NOMO-1 (cell line): ENCODE data around the gene ABCC6.
"Not testable (repeated sequence)": the region's sequence is repeated elsewhere in the genome, so short reads cannot be mapped to it uniquely, and the experiment has no call there.

Source experiments
- DNase-seq, 2 experiments: peaks; one replicate each; lab custom pipeline; 2025; ENCODE audit not compliant: unreplicated experiment in 2 of 2; lab: John Stamatoyannopoulos, UW

Gene ABCC6

GRCh38 chr16:16163571-16163970, 59.7 kb downstream of the ABCC6 start:
- no peak for DNase-seq

GRCh38 chr16:16163109-16163508, 60.2 kb downstream of the ABCC6 start:
- DNase-seq: no peak

DNA sequence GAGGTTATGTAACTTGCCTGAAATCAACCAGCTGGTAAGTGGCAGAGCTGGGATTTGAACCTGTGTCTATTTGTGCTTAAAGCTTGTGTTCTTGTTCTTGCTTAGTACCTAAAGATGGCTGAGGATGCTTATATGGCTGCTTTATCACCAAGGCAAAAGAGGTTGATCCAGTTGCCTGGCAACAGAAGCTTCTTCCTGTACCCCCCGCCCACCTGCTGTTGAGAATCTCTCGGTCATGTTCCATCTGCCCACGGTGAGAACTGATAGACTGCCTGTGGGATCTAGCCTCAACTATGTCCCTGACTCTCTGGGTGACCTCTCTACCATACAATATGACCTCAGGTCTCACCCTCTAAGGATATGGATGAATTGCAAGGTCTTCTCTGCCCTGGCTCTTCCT, 60.7 kb downstream of the ABCC6 start:
- no peak for DNase-seq

- DNase-seq: not testable (repeated sequence)
These were observed 61.5 kb downstream of the ABCC6 start for GRCh38 chr16:16161840-16162239.

- no peak for DNase-seq
These were observed 62.0 kb downstream of the ABCC6 start for GRCh38 chr16:16161319-16161718.

GRCh38 chr16:16159662-16160061, 63.6 kb downstream of the ABCC6 start:
- no peak for DNase-seq

DNA sequence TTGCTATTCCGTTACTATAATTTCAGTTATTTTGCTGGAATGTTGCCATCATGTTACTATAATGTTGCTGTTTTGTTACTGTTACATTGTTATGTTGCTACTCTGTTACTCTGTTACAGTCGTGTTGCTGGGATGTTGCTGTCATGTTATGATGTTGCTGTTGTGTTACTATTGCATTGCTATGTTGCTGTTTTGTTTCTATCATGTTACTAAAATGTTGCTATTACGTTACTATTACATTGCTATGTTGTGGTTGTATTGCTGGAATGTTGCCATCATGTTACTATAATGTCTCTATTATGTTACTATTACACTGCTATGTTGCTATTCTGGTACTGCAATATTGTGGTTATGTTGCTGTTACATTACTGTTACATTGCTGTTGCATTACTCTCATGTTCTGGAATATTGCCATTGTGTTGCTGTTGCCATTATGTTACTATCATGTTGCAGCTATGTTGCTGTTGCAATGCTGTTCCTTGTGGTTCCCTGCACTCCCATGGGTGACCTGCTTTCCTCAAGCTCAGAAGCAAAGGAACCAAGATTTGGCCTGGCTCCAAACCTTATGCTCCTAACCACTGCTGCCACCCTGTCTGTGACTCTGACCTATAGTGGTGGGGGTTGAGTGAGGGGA, 64.4 kb downstream of the ABCC6 start:
- no peak for DNase-seq

- DNase-seq: no peak
These were observed 65.1 kb downstream of the ABCC6 start for GRCh38 chr16:16158082-16158658.

DNA sequence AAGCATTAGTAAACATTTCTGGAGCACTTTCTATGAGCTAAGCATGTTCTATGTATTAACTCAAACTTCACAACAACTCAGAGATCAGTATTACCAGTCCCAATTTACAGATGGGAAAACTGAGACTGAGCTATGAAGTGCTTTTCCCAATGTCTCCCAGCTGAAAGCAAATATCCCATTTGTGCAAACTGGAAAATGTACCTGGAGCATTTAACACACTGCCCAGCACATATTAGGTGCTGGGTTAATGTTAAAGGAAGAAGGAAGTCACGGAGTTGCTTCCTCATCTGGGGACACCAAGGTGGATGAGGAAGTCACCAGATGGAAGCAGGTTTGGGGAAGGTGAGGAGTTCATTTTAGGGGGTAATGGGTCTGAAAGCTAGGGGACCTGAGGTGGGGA, 66.1 kb downstream of the ABCC6 start:
- DNase-seq: peak in 1 of 2 experiments; percentile 1

- DNase-seq: no peak
These were observed 68.1 kb downstream of the ABCC6 start for GRCh38 chr16:16155234-16155633.

GRCh38 chr16:16154281-16154951, 68.9 kb downstream of the ABCC6 start:
- DNase-seq: no peak

GRCh38 chr16:16153000-16153399, 70.3 kb downstream of the ABCC6 start:
- DNase-seq: not testable (repeated sequence)

GRCh38 chr16:16151315-16151714, 72.0 kb downstream of the ABCC6 start:
- DNase-seq: no peak

DNA sequence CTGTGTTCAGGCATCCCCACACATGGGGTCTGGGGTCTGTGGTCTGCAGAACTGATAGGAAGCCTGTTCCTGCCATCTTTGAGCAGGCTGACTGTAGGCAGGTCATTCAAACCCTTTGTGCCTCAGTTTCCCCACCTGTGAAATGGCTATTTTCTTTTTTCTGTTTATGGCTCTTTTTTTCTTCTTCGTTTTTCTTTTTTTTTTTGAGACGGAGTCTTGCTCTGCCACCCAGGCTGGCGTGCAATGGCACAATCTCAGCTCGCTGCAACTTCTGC, 72.5 kb downstream of the ABCC6 start:
- DNase-seq: no peak

GRCh38 chr16:16150117-16150877, 73.0 kb downstream of the ABCC6 start:
- DNase-seq: no peak

- DNase-seq: no peak
These were observed 73.6 kb downstream of the ABCC6 start for GRCh38 chr16:16149710-16150116.

- no peak for DNase-seq
These were observed 74.5 kb downstream of the ABCC6 start for GRCh38 chr16:16148755-16149154.

DNA sequence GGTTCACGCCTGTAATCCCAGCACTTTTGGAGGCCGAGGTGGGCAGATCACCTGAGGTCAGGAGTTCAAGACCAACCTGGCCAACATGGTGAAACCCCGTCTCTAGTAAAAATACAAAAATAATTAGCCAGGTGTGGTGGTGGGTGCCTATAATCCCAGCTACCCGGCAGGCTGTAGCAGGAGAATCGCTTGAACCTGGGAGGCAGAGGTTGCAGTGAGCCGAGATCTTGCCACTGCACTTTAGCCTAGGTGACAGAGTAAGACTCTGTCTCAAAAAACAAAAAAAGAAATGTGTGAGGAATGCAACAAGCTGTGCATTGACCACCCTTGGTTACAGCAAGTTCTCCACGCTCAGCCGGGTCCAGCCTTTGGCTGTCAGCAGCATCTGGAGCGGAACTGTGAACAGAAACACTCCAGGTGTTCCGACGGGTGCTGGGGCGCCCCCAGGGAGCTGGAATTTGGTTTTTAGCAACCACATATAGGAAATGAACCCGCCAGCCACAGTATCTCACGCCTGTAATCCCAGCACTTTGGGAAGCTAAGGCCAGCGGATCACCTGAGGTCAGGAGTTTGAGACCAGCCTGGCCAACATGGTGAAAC, 75.2 kb downstream of the ABCC6 start:
- not testable (repeated sequence) for DNase-seq

- no peak for DNase-seq
These were observed 75.8 kb downstream of the ABCC6 start for GRCh38 chr16:16147316-16147999.

GRCh38 chr16:16146380-16147315, 76.6 kb downstream of the ABCC6 start:
- no peak for DNase-seq
